ENCODE results near the gene CTDSPL. TPM values are rescaled to one million over a fixed set of nuclear protein-coding genes. Genes with fewer than 3 reads are reported as not detected.
A peak's percentile ranks its signal among the peaks of the same experiment; 100 is the strongest.

The CTDSPL gene
- total and polyA plus RNA-seq, 4 donors, result 8.4 to 17.2 (median 14.2) TPM

GRCh38 chr3:37892927-37893600 is 31.4 kb downstream of the CTDSPL start (continued):
- TF ChIP-seq, protein P1, sequence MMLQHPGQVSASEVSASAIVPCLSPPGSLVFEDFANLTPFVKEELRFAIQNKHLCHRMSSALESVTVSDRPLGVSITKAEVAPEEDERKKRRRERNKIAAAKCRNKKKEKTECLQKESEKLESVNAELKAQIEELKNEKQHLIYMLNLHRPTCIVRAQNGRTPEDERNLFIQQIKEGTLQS (IDR thresholded peaks at IDR 0.05), result no peak

GRCh38 chr3:37896827-37897226 is 35.1 kb downstream of the CTDSPL start:
- H3K9me3 ChIP-seq (ENCODE audit: control insufficient read depth in 4 of 4, low read length in 3 of 4), result no peaks in the 10 kb centered on the region
- no peaks in the 10 kb centered on the region for H3K27me3 ChIP-seq (ENCODE audit: control insufficient read depth in 4 of 4, insufficient read depth in 4 of 4, low read length in 3 of 4)
- H3K4me3 ChIP-seq (ENCODE audit: low read depth in 1 of 3, low read length in 3 of 3), result no peak overlapping the region
- H3K4me1 ChIP-seq (ENCODE audit: control insufficient read depth in 4 of 4, insufficient read depth in 4 of 4, low read length in 3 of 4), result peaks cover 0 to 25% (median 15%) of the 10 kb centered on the region in 4 donors
- H3K27ac ChIP-seq (ENCODE audit: low read depth in 1 of 2, low read length in 2 of 2), result no peak overlapping the region
- TF ChIP-seq, protein P1 (IDR thresholded peaks at IDR 0.05), result no peak
- TF ChIP-seq RXRA (IDR thresholded peaks at IDR 0.05) (no peak), YY1 (IDR thresholded peaks at IDR 0.05) (no peak), HNF4G (IDR thresholded peaks at IDR 0.05) (no peak), SP1 (IDR thresholded peaks at IDR 0.05) (no peak), RAD21 (IDR thresholded peaks at IDR 0.05) (no peak), EGR1 (IDR thresholded peaks at IDR 0.05; ENCODE audit: low read depth in 2 of 2) (no peak), FOXA1 (IDR thresholded peaks at IDR 0.05) (no peak)
- TF ChIP-seq, protein P2, sequence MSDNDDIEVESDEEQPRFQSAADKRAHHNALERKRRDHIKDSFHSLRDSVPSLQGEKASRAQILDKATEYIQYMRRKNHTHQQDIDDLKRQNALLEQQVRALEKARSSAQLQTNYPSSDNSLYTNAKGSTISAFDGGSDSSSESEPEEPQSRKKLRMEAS (IDR thresholded peaks at IDR 0.05), result no peak
- WGBS, result 87% methylated on average over 2 of the region's 2 CpGs
- no peak for DNase-seq (ENCODE audit: low spot score)
- no peaks in the 10 kb centered on the region for H3K36me3 ChIP-seq (ENCODE audit: control insufficient read depth in 4 of 4, insufficient read depth in 3 of 4, low read depth in 1 of 4, low read length in 3 of 4)
- no peak overlapping the region for H3K9ac ChIP-seq (ENCODE audit: low read depth in 1 of 2, low read length in 2 of 2)

DNA sequence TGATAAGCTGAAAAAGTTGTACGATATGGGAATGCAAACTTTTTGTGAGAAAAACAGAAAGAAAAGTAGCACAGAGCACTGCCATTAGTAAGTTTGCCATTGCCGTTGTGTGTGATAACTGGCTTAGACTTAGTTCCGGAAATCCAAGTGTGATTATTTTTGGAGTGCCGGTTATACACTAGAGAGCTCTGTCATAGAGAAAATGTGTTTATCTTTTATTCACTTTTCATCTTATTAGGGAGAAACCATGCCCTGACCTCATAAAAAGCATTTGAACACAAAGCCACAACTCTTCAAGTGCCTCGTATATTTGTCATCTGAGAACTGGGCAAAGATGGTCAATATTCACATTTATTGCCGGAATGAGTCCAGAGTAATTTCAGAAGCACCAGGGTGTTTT is 36.1 kb downstream of the CTDSPL start:
- no peak overlapping the region for H3K9ac ChIP-seq (ENCODE audit: low read depth in 1 of 2, low read length in 2 of 2)
- peak overlapping the region in 1 of 2 donors; percentile 14 for H3K27ac ChIP-seq (ENCODE audit: low read depth in 1 of 2, low read length in 2 of 2)
- no peak overlapping the region for H3K4me3 ChIP-seq (ENCODE audit: low read depth in 1 of 3, low read length in 3 of 3)
- no peaks in the 10 kb centered on the region for H3K27me3 ChIP-seq (ENCODE audit: control insufficient read depth in 4 of 4, insufficient read depth in 4 of 4, low read length in 3 of 4)
- H3K9me3 ChIP-seq (ENCODE audit: control insufficient read depth in 4 of 4, low read length in 3 of 4), result no peaks in the 10 kb centered on the region
- WGBS, result 62% methylated on average over 6 of the region's 6 CpGs
- H3K4me1 ChIP-seq (ENCODE audit: control insufficient read depth in 4 of 4, insufficient read depth in 4 of 4, low read length in 3 of 4), result peaks cover 0 to 17% (median 10%) of the 10 kb centered on the region in 4 donors
- no peak for TF ChIP-seq NR2F2 (IDR thresholded peaks at IDR 0.05)
- TF ChIP-seq, protein P1 (IDR thresholded peaks at IDR 0.05), result no peak
- TF ChIP-seq, protein P3, sequence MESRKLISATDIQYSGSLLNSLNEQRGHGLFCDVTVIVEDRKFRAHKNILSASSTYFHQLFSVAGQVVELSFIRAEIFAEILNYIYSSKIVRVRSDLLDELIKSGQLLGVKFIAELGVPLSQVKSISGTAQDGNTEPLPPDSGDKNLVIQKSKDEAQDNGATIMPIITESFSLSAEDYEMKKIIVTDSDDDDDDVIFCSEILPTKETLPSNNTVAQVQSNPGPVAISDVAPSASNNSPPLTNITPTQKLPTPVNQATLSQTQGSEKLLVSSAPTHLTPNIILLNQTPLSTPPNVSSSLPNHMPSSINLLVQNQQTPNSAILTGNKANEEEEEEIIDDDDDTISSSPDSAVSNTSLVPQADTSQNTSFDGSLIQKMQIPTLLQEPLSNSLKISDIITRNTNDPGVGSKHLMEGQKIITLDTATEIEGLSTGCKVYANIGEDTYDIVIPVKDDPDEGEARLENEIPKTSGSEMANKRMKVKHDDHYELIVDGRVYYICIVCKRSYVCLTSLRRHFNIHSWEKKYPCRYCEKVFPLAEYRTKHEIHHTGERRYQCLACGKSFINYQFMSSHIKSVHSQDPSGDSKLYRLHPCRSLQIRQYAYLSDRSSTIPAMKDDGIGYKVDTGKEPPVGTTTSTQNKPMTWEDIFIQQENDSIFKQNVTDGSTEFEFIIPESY (IDR thresholded peaks at IDR 0.05), result no peak
- TF ChIP-seq, protein P4, sequence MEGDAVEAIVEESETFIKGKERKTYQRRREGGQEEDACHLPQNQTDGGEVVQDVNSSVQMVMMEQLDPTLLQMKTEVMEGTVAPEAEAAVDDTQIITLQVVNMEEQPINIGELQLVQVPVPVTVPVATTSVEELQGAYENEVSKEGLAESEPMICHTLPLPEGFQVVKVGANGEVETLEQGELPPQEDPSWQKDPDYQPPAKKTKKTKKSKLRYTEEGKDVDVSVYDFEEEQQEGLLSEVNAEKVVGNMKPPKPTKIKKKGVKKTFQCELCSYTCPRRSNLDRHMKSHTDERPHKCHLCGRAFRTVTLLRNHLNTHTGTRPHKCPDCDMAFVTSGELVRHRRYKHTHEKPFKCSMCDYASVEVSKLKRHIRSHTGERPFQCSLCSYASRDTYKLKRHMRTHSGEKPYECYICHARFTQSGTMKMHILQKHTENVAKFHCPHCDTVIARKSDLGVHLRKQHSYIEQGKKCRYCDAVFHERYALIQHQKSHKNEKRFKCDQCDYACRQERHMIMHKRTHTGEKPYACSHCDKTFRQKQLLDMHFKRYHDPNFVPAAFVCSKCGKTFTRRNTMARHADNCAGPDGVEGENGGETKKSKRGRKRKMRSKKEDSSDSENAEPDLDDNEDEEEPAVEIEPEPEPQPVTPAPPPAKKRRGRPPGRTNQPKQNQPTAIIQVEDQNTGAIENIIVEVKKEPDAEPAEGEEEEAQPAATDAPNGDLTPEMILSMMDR (IDR thresholded peaks at IDR 0.05; ENCODE audit: low read depth, low read length, missing input control), result no peak
- no peak for TF ChIP-seq RAD21 (IDR thresholded peaks at IDR 0.05)
- TF ChIP-seq FOXA2 (IDR thresholded peaks at IDR 0.05), result no peak
- TF ChIP-seq FOXA1 (IDR thresholded peaks at IDR 0.05), result no peak
- TF ChIP-seq, protein P2 (IDR thresholded peaks at IDR 0.05), result no peak
- TF ChIP-seq GABPA (IDR thresholded peaks at IDR 0.05 in 1 of 2, conservative IDR thresholded peaks at IDR 0.05 in 1 of 2), result no peak
- TF ChIP-seq RXRA (IDR thresholded peaks at IDR 0.05), result no peak
- TF ChIP-seq, protein P5, sequence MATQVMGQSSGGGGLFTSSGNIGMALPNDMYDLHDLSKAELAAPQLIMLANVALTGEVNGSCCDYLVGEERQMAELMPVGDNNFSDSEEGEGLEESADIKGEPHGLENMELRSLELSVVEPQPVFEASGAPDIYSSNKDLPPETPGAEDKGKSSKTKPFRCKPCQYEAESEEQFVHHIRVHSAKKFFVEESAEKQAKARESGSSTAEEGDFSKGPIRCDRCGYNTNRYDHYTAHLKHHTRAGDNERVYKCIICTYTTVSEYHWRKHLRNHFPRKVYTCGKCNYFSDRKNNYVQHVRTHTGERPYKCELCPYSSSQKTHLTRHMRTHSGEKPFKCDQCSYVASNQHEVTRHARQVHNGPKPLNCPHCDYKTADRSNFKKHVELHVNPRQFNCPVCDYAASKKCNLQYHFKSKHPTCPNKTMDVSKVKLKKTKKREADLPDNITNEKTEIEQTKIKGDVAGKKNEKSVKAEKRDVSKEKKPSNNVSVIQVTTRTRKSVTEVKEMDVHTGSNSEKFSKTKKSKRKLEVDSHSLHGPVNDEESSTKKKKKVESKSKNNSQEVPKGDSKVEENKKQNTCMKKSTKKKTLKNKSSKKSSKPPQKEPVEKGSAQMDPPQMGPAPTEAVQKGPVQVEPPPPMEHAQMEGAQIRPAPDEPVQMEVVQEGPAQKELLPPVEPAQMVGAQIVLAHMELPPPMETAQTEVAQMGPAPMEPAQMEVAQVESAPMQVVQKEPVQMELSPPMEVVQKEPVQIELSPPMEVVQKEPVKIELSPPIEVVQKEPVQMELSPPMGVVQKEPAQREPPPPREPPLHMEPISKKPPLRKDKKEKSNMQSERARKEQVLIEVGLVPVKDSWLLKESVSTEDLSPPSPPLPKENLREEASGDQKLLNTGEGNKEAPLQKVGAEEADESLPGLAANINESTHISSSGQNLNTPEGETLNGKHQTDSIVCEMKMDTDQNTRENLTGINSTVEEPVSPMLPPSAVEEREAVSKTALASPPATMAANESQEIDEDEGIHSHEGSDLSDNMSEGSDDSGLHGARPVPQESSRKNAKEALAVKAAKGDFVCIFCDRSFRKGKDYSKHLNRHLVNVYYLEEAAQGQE (IDR thresholded peaks at IDR 0.05), result no peak
- no peak for TF ChIP-seq HNF4A (conservative IDR thresholded peaks at IDR 0.05)
- TF ChIP-seq YY1 (IDR thresholded peaks at IDR 0.05), result no peak
- no peak for DNase-seq (ENCODE audit: low spot score)
- no peaks in the 10 kb centered on the region for H3K36me3 ChIP-seq (ENCODE audit: control insufficient read depth in 4 of 4, insufficient read depth in 3 of 4, low read depth in 1 of 4, low read length in 3 of 4)
